Measurements from ENCODE around the gene SNTG2.

The SNTG2 gene

GRCh38 chr2:1231466-1232063 is 280.9 kb downstream of the SNTG2 start:
- no peaks in the 10 kb centered on the region for H3K27me3 ChIP-seq (ENCODE audit: insufficient read depth, low read depth, severe bottlenecking)
- no peak overlapping the region for H3K27ac ChIP-seq
- no peak for DNase-seq
- no peak overlapping the region for H3K4me3 ChIP-seq (ENCODE audit: low read depth, low read length)
- TF ChIP-seq CTCF (IDR thresholded peaks at IDR 0.05; ENCODE audit: low read depth, low read length) = no peak
- H3K36me3 ChIP-seq = no peaks in the 10 kb centered on the region
- peaks cover 5% of the 10 kb centered on the region for H3K9me3 ChIP-seq (ENCODE audit: severe bottlenecking)

- Histone ChIP-seq H3K9me3 (ENCODE audit: severe bottlenecking) (peaks cover 5% of the 10 kb centered on the region), H3K27me3 (ENCODE audit: insufficient read depth, low read depth, severe bottlenecking) (no peaks in the 10 kb centered on the region), H3K4me3 (ENCODE audit: low read depth, low read length) (no peak overlapping the region), H3K27ac (no peak overlapping the region), H3K36me3 (no peaks in the 10 kb centered on the region)
- no peak for TF ChIP-seq CTCF (IDR thresholded peaks at IDR 0.05; ENCODE audit: low read depth, low read length)
- DNase-seq = no peak
Observed at GRCh38 chr2:1233281-1233680, 282.6 kb downstream of the SNTG2 start.

GRCh38 chr2:1234731-1235308 is 284.2 kb downstream of the SNTG2 start:
- DNase-seq = no peak
- no peak overlapping the region for H3K27ac ChIP-seq
- H3K9me3 ChIP-seq (ENCODE audit: severe bottlenecking) = peaks cover 2% of the 10 kb centered on the region
- H3K27me3 ChIP-seq (ENCODE audit: insufficient read depth, low read depth, severe bottlenecking) = no peaks in the 10 kb centered on the region
- no peak overlapping the region for H3K4me3 ChIP-seq (ENCODE audit: low read depth, low read length)
- TF ChIP-seq CTCF (IDR thresholded peaks at IDR 0.05; ENCODE audit: low read depth, low read length) = no peak
- no peaks in the 10 kb centered on the region for H3K36me3 ChIP-seq

- TF ChIP-seq CTCF (IDR thresholded peaks at IDR 0.05; ENCODE audit: low read depth, low read length) = no peak
- H3K27me3 ChIP-seq (ENCODE audit: insufficient read depth, low read depth, severe bottlenecking) = no peaks in the 10 kb centered on the region
Observed at GRCh38 chr2:1235806-1236205, 285.2 kb downstream of the SNTG2 start.

GRCh38 chr2:1236606-1237005 is 286.0 kb downstream of the SNTG2 start:
- no peak overlapping the region for H3K27ac ChIP-seq
- no peak overlapping the region for H3K4me3 ChIP-seq (ENCODE audit: low read depth, low read length)
- no peaks in the 10 kb centered on the region for H3K9me3 ChIP-seq (ENCODE audit: severe bottlenecking)
- no peaks in the 10 kb centered on the region for H3K36me3 ChIP-seq
- TF ChIP-seq CTCF (IDR thresholded peaks at IDR 0.05; ENCODE audit: low read depth, low read length) = no peak
- DNase-seq = no peak
- no peaks in the 10 kb centered on the region for H3K27me3 ChIP-seq (ENCODE audit: insufficient read depth, low read depth, severe bottlenecking)

More at GRCh38 chr2:1235806-1236205, 285.2 kb downstream of the SNTG2 start:
- H3K27ac ChIP-seq = no peak overlapping the region
- H3K36me3 ChIP-seq = no peaks in the 10 kb centered on the region
- no peak for DNase-seq
- H3K4me3 ChIP-seq (ENCODE audit: low read depth, low read length) = no peak overlapping the region
- H3K9me3 ChIP-seq (ENCODE audit: severe bottlenecking) = no peaks in the 10 kb centered on the region

- Histone ChIP-seq H3K27ac (no peak overlapping the region), H3K4me3 (ENCODE audit: low read depth, low read length) (no peak overlapping the region), H3K36me3 (no peaks in the 10 kb centered on the region), H3K27me3 (ENCODE audit: insufficient read depth, low read depth, severe bottlenecking) (no peaks in the 10 kb centered on the region), H3K9me3 (ENCODE audit: severe bottlenecking) (no peaks in the 10 kb centered on the region)
- no peak for TF ChIP-seq CTCF (IDR thresholded peaks at IDR 0.05; ENCODE audit: low read depth, low read length)
- no peak for DNase-seq
Observed at GRCh38 chr2:1237783-1238182, 287.1 kb downstream of the SNTG2 start.

Data from WERI-Rb-1 (cell line).